Measurements from ENCODE around the gene ZFHX3. TPM values are rescaled to one million over a fixed set of nuclear protein-coding genes. Genes with fewer than 3 reads are reported as not detected.

The ZFHX3 gene
- total and polyA plus RNA-seq, 2 donors (not counting 3 experiments of a cell fraction or from before 2014, with no cell fraction given) = 3.7 to 18.8 TPM

- intact Hi-C loops (cut with micrococcal nuclease) (no loop called here), dilution Hi-C loops (cut with MboI; ENCODE audit: extremely low pct_ligation_motif_present, low sequenced_read_pairs) (no loop called here)
- POLR2A ChIA-PET = no interaction called here
Observed at GRCh38 chr16:73089420-73089819, 41.5 kb upstream of the ZFHX3 start.

GRCh38 chr16:73086108-73086507, 38.2 kb upstream of the ZFHX3 start:
- H3K4me3 ChIP-seq (replicated peaks in 1 of 3; ENCODE audit: insufficient read depth in 1 of 3, low read depth in 1 of 3, low read length in 3 of 3) = no peak overlapping the region
- no peak overlapping the region for H2AFZ ChIP-seq (ENCODE audit: low read depth, low read length)
- no peaks in the 10 kb centered on the region for H3K9me1 ChIP-seq (replicated peaks; ENCODE audit: control insufficient read depth, extremely low read depth, insufficient read depth, low read length)
- no peak for TF ChIP-seq POLR2A (IDR thresholded peaks at IDR 0.05; ENCODE audit: low read depth, low read length)
- no peak for TF ChIP-seq GATA2 (IDR thresholded peaks at IDR 0.05; ENCODE audit: insufficient read depth, insufficient read length, low read depth, low read length)
- no peak for TF ChIP-seq FOS (IDR thresholded peaks at IDR 0.05; ENCODE audit: borderline replicate concordance, insufficient read depth, low read length)
- TF ChIP-seq JUN (IDR thresholded peaks at IDR 0.05; ENCODE audit: borderline replicate concordance, insufficient read depth, insufficient read length, low read depth) = no peak
- dilution Hi-C loops (cut with MboI; ENCODE audit: extremely low pct_ligation_motif_present, low sequenced_read_pairs) (no loop called here), intact Hi-C loops (cut with micrococcal nuclease) (no loop called here)
- no peaks in the 10 kb centered on the region for H4K20me1 ChIP-seq (replicated peaks; ENCODE audit: control insufficient read depth, extremely low read depth, insufficient read depth, low read length)
- H3K4me2 ChIP-seq (ENCODE audit: insufficient read depth, low read length) = no peak overlapping the region
- H3K9me3 ChIP-seq (replicated peaks; ENCODE audit: control insufficient read depth, insufficient read depth, low read length) = no peaks in the 10 kb centered on the region
- no peak for DNase-seq (ENCODE audit: low read depth, low spot score)
- CTCF ChIA-PET = no interaction called here
- no peak overlapping the region for H3K27ac ChIP-seq (ENCODE audit: insufficient read depth, low read depth, low read length)
- H3K79me2 ChIP-seq (ENCODE audit: control insufficient read depth, insufficient read depth, low read length) = no peaks in the 10 kb centered on the region
- POLR2A ChIA-PET = no interaction called here
- no peak overlapping the region for H3K9ac ChIP-seq (replicated peaks; ENCODE audit: extremely low read depth, insufficient read depth, low read length)
- no peaks in the 10 kb centered on the region for H3K36me3 ChIP-seq (ENCODE audit: control insufficient read depth in 2 of 2, extremely low read depth in 1 of 2, insufficient read depth in 2 of 2, low read length in 2 of 2)
- H3K4me1 ChIP-seq (ENCODE audit: control insufficient read depth, extremely low read depth, insufficient read depth, low read length) = no peaks in the 10 kb centered on the region
- FAIRE-seq = peak; percentile 44
- BruUV-seq (replicated peaks) = no TSS peak
- H3K27me3 ChIP-seq (ENCODE audit: control insufficient read depth in 2 of 2, insufficient read depth in 2 of 2, low read length in 2 of 2) = peaks cover 0 to 2% of the 10 kb centered on the region in 2 experiments

More at GRCh38 chr16:73089420-73089819, 41.5 kb upstream of the ZFHX3 start:
- TF ChIP-seq JUN (IDR thresholded peaks at IDR 0.05; ENCODE audit: borderline replicate concordance, insufficient read depth, insufficient read length, low read depth) (no peak), EZH2 (IDR thresholded peaks at IDR 0.05; ENCODE audit: borderline replicate concordance, low read depth, low read length, severe bottlenecking) (no peak), POLR2AphosphoS5 (IDR thresholded peaks at IDR 0.05; ENCODE audit: insufficient read depth, low read depth, low read length) (no peak)
- Histone ChIP-seq H3K27ac (ENCODE audit: insufficient read depth, low read depth, low read length) (no peak overlapping the region), H3K9me3 (replicated peaks; ENCODE audit: control insufficient read depth, insufficient read depth, low read length) (no peaks in the 10 kb centered on the region), H3K79me2 (ENCODE audit: control insufficient read depth, insufficient read depth, low read length) (no peaks in the 10 kb centered on the region), H2AFZ (ENCODE audit: low read depth, low read length) (no peak overlapping the region), H3K4me3 (replicated peaks in 1 of 3; ENCODE audit: insufficient read depth in 1 of 3, low read depth in 1 of 3, low read length in 3 of 3) (no peak overlapping the region), H3K9me1 (replicated peaks; ENCODE audit: control insufficient read depth, extremely low read depth, insufficient read depth, low read length) (no peaks in the 10 kb centered on the region), H4K20me1 (replicated peaks; ENCODE audit: control insufficient read depth, extremely low read depth, insufficient read depth, low read length) (no peaks in the 10 kb centered on the region), H3K9ac (replicated peaks; ENCODE audit: extremely low read depth, insufficient read depth, low read length) (no peak overlapping the region), H3K27me3 (ENCODE audit: control insufficient read depth in 2 of 2, insufficient read depth in 2 of 2, low read length in 2 of 2) (peaks cover 0 to 2% of the 10 kb centered on the region in 2 experiments), H3K36me3 (ENCODE audit: control insufficient read depth in 2 of 2, extremely low read depth in 1 of 2, insufficient read depth in 2 of 2, low read length in 2 of 2) (no peaks in the 10 kb centered on the region), H3K4me1 (ENCODE audit: control insufficient read depth, extremely low read depth, insufficient read depth, low read length) (peaks cover 18% of the 10 kb centered on the region), H3K4me2 (ENCODE audit: insufficient read depth, low read length) (no peak overlapping the region)
- CTCF ChIA-PET = no interaction called here
- FAIRE-seq (no peak), DNase-seq (ENCODE audit: low read depth, low spot score) (no peak)
- no TSS peak for BruUV-seq (replicated peaks)

All from endothelial cell of umbilical vein (primary cell).